GM12892 (cell line): ENCODE measurements around the gene RABL6.

Experiments
- POLR2A ChIP-seq: IDR thresholded peaks from 2 replicates; pipeline ENCODE4 v1.6.1; 2011; ENCODE audit warnings: low read depth, low read length, control low read depth
- POLR2AphosphoS5 ChIP-seq: IDR thresholded peaks from 2 replicates; pipeline ENCODE4 v1.6.1; 2011; ENCODE audit warnings: low read depth, low read length, control low read depth
- TAF1 ChIP-seq: IDR thresholded peaks from 2 replicates; pipeline ENCODE4 v1.6.1; 2011; ENCODE audit warnings: low read depth, mild to moderate bottlenecking, control low read depth, low read length, borderline replicate concordance

GRCh38 chr9:136852664-136853595 is 45.2 kb downstream of the RABL6 start:
- TF ChIP-seq POLR2A, result no peak
- no peak for TF ChIP-seq POLR2AphosphoS5
- TF ChIP-seq TAF1, result no peak
